ENCODE results near the gene ARHGAP19.
A peak's percentile ranks its signal among the peaks of the same experiment; 100 is the strongest.
"Not testable (repeated sequence)": the region's sequence is repeated elsewhere in the genome, so short reads cannot be mapped to it uniquely, and the experiment has no call there.

ARHGAP19 gene

DNA sequence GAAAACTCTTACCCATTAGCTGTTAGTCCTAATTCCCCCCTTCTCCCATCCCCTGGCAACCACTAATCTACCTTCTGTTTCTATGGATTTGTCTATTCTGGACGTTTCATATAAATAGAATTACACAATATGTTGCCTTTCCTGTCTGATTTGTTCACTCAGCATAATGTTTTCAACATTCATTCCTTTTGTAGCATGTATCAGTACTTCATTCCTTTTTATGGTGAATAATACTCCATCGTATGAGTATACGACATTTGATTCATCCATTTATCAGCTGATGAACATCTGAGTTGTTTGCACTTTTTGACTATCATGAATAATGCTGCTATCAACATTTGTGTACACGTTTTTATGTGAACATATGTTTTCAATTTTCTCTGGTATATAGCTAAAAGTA lies 22.2 kb upstream of the ARHGAP19 start:
- H3K27ac Mint-ChIP-seq, result no peak overlapping the region
- peaks cover 4 to 6% of the 10 kb centered on the region in 2 donors for H3K4me1 Mint-ChIP-seq (ENCODE audit: low read depth in 2 of 2)
- ATAC-seq (replicated peaks), result no peak
- H3K9me3 Mint-ChIP-seq, result no peaks in the 10 kb centered on the region
- H3K4me3 Mint-ChIP-seq, result no peak overlapping the region
- H3K27me3 Mint-ChIP-seq, result no peaks in the 10 kb centered on the region
- no peak for DNase-seq
- peaks cover 18% of the 10 kb centered on the region for H3K36me3 Mint-ChIP-seq (ENCODE audit: insufficient read depth)

DNA sequence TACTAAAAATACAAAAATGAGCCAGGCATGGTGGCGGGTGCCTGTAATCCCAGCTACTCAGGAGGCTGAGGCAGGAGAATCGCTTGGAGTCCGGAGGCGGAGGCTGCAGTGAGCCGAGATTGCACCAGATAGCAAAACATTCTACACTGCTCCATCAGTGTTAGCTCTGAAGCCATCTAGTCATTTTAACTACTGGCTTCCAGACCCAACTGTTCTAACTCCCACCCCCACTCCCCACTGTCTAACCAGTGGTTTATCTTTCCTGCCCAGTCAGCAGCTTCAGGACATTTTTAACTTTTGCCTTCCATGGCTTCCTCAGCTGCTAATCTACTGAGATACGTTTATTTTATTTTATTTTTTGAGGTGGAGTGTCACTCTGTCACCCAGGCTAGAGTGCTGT lies 20.5 kb upstream of the ARHGAP19 start:
- H3K27ac Mint-ChIP-seq, result no peak overlapping the region
- H3K27me3 Mint-ChIP-seq, result no peaks in the 10 kb centered on the region
- DNase-seq, result no peak
- no peaks in the 10 kb centered on the region for H3K9me3 Mint-ChIP-seq
- no peak for ATAC-seq (replicated peaks)
- H3K4me3 Mint-ChIP-seq, result no peak overlapping the region
- H3K36me3 Mint-ChIP-seq (ENCODE audit: insufficient read depth), result peaks cover 7% of the 10 kb centered on the region
- H3K4me1 Mint-ChIP-seq (ENCODE audit: low read depth in 2 of 2), result no peaks in the 10 kb centered on the region

DNA sequence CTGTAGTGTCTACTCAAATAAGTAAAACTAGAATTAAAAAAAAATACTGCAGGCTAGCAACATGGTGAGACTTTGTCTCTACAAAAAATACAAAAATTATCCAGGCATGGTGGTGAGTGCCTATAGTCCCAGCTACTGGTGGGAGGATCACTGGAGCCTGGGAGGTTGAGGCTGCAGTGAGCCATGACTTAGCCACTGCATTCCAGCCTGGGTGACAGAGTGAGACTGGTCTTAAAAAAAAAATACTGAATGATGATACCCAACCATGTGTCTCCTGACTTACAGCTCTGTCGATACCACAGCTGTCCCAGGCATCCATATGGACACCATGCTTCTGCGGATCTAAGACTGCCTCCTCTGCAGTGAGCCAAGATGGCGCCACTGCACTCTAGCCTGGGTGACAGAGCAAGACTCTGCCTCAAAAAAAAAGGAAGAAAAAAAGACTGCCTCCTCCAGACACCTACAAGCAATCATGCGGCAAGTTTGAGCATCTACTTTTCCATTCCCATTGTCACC lies 18.7 kb upstream of the ARHGAP19 start:
- peaks cover 3% of the 10 kb centered on the region for H3K36me3 Mint-ChIP-seq (ENCODE audit: insufficient read depth)
- ATAC-seq (replicated peaks) (no peak), DNase-seq (no peak)
- H3K27me3 Mint-ChIP-seq, result no peaks in the 10 kb centered on the region
- no peaks in the 10 kb centered on the region for H3K4me1 Mint-ChIP-seq (ENCODE audit: low read depth in 2 of 2)
- H3K27ac Mint-ChIP-seq, result no peak overlapping the region
- no peaks in the 10 kb centered on the region for H3K9me3 Mint-ChIP-seq
- H3K4me3 Mint-ChIP-seq, result no peak overlapping the region

DNA sequence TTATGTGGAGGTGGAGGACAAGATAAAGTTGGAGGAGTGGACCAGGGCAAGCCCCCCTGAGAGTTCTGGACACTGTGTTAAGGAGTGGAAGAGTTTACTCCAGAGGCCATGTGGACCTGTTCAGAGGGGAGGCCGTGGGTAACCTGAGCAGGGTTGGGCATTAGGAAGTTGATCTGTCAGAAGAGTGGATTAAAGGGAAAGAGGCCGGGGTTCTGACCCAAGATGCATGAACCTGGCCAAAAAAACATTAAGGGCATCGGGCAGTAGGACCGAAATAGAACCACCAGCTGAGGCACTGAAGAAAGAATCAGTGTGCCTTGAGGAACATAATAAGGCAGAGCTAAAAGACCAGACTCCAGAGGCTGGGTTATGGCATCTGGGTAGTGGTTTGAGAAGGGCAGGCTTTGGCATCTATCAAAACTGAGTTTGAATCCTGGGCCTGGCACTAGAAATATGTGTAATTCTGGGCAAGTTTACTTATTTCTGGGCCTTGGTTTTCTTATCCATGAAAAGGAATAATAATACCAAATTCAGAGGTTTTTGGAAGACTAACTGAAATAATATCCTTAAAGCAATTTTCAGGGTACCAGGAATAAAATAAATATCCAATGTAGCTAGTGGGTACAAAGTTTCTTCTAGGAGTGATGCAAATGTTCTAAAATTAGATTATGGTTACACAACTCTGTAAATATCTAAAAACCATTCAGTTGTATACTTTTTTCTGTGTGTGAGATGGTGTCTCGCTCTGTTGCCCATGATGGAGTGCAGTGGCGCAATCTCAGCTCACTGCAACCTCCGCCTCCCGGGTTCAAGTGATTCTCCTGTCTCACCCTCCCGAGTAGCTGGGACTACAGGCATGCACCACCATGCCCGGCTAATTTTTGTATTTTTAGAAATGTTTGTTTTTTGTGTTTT lies 15.7 kb upstream of the ARHGAP19 start:
- Mint-ChIP-seq H3K27me3 (no peaks in the 10 kb centered on the region), H3K4me3 (no peak overlapping the region), H3K9me3 (no peaks in the 10 kb centered on the region), H3K36me3 (ENCODE audit: insufficient read depth) (no peaks in the 10 kb centered on the region), H3K27ac (peak overlapping the region in 1 of 2 donors; percentile 55), H3K4me1 (ENCODE audit: low read depth in 2 of 2) (no peaks in the 10 kb centered on the region)
- no peak for DNase-seq
- ATAC-seq (replicated peaks), result no peak

DNA sequence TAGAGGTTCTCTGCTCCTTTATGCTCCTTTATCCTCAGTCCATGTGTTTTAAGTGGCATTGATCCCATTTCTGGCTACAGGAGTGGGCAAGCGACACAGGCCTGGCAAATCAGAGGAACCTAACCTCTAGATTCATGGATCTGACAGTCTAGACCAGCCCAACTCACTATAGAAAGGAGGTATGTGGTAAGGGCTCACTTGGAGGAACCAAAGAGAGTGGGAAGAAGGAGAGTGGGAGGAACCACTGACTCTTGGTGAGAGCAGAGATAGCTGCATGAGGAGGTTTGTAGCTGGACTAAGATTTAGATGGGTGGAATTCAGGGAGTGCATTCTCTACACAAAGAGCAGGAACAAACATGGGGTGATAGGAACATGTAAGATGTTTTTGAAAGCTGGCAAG lies 15.0 kb upstream of the ARHGAP19 start:
- Mint-ChIP-seq H3K4me3 (no peak overlapping the region), H3K27me3 (no peaks in the 10 kb centered on the region), H3K27ac (no peak overlapping the region), H3K9me3 (no peaks in the 10 kb centered on the region), H3K36me3 (ENCODE audit: insufficient read depth) (no peaks in the 10 kb centered on the region), H3K4me1 (ENCODE audit: low read depth in 2 of 2) (no peaks in the 10 kb centered on the region)
- DNase-seq (no peak), ATAC-seq (replicated peaks) (no peak)

DNA sequence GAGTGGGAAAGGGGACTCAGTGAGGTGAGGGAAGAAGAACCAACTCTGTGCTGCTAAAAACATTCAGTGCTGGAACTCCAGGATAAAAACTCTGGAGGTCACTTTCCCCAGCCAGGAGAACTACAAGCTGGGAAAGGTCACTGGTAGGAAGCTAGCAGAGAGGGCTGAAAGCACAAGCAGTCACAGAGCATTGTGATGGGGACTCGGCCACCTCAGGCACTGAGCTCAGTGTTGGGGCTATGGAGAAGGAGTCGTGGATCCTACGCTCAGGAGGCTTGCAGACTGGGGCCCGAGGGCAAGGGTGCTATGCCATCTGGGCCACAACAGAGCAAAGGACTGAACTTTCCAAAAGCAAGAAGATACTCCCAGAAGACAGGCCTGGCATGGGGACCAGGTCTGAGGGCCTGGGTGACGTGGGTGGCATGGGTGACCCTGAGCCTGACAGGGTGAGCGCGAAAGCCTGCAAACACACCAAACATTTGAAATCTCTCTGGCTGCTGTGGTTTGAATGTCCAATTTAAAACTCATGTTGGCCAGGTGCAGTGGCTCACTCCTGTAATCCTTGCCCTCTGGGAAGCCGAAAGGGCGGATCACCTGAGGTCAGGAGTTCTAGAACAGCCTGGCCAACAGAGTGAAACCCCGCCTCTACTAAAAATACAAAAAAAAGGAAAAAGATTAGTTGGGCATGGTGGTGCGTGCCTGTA lies 9.8 kb upstream of the ARHGAP19 start:
- Mint-ChIP-seq H3K27me3 (no peaks in the 10 kb centered on the region), H3K4me1 (ENCODE audit: low read depth in 2 of 2) (no peaks in the 10 kb centered on the region), H3K9me3 (no peaks in the 10 kb centered on the region), H3K36me3 (ENCODE audit: insufficient read depth) (no peaks in the 10 kb centered on the region), H3K27ac (no peak overlapping the region), H3K4me3 (no peak overlapping the region)
- no peak for DNase-seq
- no peak for ATAC-seq (replicated peaks)

DNA sequence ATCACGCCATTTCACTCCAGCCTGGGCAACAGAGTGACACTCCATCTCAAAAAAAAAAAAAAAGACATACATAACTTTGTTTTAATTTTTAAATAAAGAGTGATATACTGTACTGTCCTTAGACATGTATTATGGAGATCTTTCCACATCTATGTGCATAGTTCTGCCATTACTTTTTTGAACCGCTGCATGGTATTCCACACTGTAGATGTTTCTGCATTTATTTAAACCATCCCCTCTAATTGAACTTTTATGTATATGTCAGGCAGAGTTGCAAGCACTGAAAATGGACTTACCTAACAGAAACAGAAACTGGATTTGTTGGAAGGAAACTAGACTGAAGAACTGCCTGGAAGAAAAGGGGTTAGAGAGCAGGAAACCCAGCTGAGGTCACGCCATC lies 8.5 kb upstream of the ARHGAP19 start:
- Mint-ChIP-seq H3K27me3 (no peaks in the 10 kb centered on the region), H3K4me1 (ENCODE audit: low read depth in 2 of 2) (no peaks in the 10 kb centered on the region), H3K36me3 (ENCODE audit: insufficient read depth) (no peaks in the 10 kb centered on the region), H3K4me3 (no peak overlapping the region), H3K9me3 (no peaks in the 10 kb centered on the region), H3K27ac (no peak overlapping the region)
- ATAC-seq (replicated peaks) (no peak), DNase-seq (no peak)

DNA sequence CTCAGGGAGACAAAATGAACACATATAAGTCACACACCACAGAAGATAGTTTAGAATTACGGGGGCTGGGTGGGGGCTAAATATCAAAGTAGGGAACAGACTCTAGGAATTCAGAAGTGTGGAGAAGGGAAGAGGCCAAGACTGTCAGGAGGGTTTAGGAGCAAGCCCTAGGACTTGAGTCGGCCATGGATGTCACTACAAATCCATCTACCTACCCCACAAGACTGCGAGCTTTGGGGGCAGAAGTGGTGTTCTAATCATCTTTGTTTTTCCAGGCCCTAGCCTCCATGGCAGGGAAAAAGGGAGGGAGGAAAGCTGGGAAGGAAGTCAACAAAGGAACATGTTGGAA lies 5.8 kb upstream of the ARHGAP19 start:
- ATAC-seq (replicated peaks), result no peak
- H3K9me3 Mint-ChIP-seq, result no peaks in the 10 kb centered on the region
- H3K4me3 Mint-ChIP-seq, result no peak overlapping the region

DNA sequence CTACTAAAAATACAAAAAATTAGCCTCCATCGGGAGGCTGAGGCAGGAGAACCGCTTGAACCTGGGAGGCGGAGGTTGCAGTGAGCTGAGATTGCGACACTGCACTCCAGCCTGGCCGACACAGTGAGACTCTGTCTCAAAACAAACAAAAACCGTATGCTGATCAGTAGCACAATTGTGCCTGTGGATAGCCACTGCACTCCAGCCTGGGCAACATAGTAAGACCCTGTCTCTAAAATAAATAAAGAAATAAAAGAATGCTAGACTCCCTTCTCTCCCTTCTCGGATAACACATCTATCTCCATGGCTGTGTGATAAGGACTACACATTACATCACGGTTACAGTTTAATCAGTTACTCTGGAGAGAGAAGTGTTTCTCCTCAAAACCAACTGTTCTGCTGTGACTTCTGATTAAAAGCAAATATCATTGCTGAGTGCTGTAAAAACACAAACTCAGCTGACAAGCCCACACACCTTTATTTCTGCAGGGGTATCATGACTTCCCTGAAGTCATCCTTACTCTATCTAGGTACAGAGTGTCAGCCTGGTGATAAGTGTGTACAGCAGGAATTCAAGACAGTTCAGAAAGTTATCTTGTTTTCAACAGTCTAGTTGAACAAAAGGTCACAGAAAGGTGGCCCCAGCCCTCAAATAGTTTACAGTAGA lies 5.3 kb upstream of the ARHGAP19 start:
- Mint-ChIP-seq H3K36me3 (ENCODE audit: insufficient read depth) (peaks cover 2% of the 10 kb centered on the region), H3K27me3 (peaks cover 0 to 6% of the 10 kb centered on the region in 2 donors), H3K27ac (no peak overlapping the region), H3K9me3 (no peaks in the 10 kb centered on the region), H3K4me1 (ENCODE audit: low read depth in 2 of 2) (peaks cover 2% of the 10 kb centered on the region in 2 donors), H3K4me3 (no peak overlapping the region)
- DNase-seq, result no peak
- no peak for ATAC-seq (replicated peaks)

More for the DNA sequence above, 5.8 kb upstream of the ARHGAP19 start:
- H3K27me3 Mint-ChIP-seq, result peaks cover 0 to 6% of the 10 kb centered on the region in 2 donors
- no peak overlapping the region for H3K27ac Mint-ChIP-seq
- H3K36me3 Mint-ChIP-seq (ENCODE audit: insufficient read depth), result no peaks in the 10 kb centered on the region
- no peak for DNase-seq
- no peaks in the 10 kb centered on the region for H3K4me1 Mint-ChIP-seq (ENCODE audit: low read depth in 2 of 2)

DNA sequence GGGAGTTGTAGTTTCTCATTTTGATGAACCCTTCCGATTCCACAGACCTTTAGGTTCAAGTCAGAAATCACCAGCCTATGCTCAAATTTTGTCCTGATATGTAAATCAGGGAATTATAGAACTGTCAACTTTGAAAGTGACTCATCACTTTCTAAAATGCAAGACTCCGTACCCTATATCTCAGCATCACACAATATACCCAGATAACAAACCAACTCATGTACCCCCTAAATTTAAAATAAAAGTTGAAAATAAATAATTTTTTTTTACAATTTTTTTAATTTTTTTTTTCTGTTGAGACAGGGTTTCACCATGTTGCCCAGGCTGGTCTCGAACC lies 393 bp upstream of the ARHGAP19 start:
- peak overlapping the region; percentile 78 to 92 for H3K4me3 Mint-ChIP-seq
- H3K9me3 Mint-ChIP-seq, result no peaks in the 10 kb centered on the region
- ATAC-seq (replicated peaks) (no peak), DNase-seq (no peak)
- peak overlapping the region; percentile 41 to 89 for H3K27ac Mint-ChIP-seq
- H3K4me1 Mint-ChIP-seq (ENCODE audit: low read depth in 2 of 2), result peaks cover 17 to 19% of the 10 kb centered on the region in 2 donors
- H3K27me3 Mint-ChIP-seq, result peaks cover 0 to 6% of the 10 kb centered on the region in 2 donors
- peaks cover 12% of the 10 kb centered on the region for H3K36me3 Mint-ChIP-seq (ENCODE audit: insufficient read depth)

DNA sequence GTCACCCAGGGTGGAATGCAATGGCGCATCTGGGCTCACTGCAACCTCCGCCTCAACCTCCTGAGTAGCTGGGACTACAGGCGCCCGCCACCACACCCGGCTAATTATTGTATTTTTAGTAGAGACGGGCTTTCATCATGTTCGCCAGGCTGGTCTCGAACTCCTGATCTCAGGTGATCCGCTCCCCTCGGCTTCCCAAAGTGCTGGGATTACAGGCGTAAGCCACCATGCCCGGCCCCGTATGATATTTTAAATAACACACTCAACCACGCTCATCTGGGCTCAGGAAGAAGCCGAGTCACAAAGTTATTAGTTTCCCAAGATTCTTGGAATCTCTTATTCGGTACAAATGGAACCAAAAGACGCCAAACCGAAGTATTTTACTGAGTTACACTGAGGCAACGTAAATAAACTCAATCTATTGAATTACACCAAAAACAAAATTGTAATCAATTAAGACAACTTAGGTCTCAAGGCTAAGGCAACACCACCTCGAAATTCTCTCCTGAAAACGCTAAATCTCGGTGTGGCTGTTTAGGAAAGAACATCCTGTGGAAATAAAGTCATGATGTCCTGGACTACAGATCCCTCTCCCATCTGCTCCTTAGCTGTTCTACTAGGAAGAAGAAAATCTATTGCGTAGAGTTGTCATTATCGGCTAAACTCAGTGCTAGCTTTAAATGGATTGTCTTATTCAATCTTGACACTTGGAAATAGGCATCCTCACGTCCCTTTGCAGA lies 910 bp downstream of the ARHGAP19 start:
- Mint-ChIP-seq H3K4me3 (peak overlapping the region; percentile 78 to 92), H3K27me3 (peaks cover 0 to 6% of the 10 kb centered on the region in 2 donors), H3K27ac (peak overlapping the region; percentile 41 to 89), H3K4me1 (ENCODE audit: low read depth in 2 of 2) (peaks cover 17 to 19% of the 10 kb centered on the region in 2 donors), H3K9me3 (no peaks in the 10 kb centered on the region), H3K36me3 (ENCODE audit: insufficient read depth) (peaks cover 23% of the 10 kb centered on the region)
- ATAC-seq (replicated peaks) (no peak), DNase-seq (no peak)

DNA sequence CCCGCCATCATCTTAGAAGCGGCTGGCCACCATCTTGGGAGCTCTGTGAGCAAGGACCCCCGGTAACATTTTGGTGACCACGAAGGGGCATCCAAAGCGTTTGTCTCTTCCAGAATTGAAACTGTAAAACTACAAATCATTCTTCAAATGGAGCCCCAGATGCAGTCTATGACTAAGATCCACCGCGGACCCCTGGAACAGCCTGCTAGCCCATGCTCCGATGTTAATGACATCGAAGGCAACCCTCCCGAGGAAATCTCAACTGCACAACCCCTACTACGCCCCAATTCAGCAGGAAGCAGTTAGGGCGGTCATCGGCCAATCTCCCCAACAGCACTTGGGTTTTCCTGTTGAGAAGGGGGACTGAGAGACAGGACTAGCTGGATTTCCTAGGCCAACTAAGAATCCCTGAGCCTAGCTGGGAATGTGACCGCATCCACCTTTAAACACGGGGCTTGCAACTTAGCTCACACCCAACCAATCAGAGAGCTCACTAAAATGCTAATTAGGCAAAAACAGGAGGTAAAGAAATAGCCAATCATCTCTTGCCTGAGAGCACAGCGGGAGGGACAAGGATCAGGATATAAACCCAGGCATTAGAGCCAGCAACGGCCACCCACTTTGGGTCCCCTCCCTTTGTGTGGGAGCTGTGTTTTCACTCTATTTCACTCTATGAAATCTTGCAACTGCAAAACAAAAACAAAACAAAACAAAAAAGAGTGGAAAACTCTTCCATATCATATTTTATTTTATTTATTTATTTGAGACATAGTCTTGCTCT lies 1.7 kb downstream of the ARHGAP19 start:
- H3K36me3 Mint-ChIP-seq (ENCODE audit: insufficient read depth), result peaks cover 23% of the 10 kb centered on the region
- H3K27ac Mint-ChIP-seq; ATAC-seq (replicated peaks); DNase-seq; H3K9me3 Mint-ChIP-seq; H3K27me3 Mint-ChIP-seq: not testable (repeated sequence)
- H3K4me3 Mint-ChIP-seq, result peak overlapping the region in 1 of 2 donors; percentile 92
- peaks cover 19% of the 10 kb centered on the region in 2 donors for H3K4me1 Mint-ChIP-seq (ENCODE audit: low read depth in 2 of 2)

Measured in effector memory CD8-positive, alpha-beta T cell (primary cell).